GM23248 (cell line): ENCODE data around the gene GUCA2A. TPM values are rescaled to one million over a fixed set of nuclear protein-coding genes. Genes with fewer than 3 reads are reported as not detected.

ENCODE experiments used
- DNase-seq: peaks from one replicate; pipeline ENCODE4 v3.0.0-alpha.2; 2015
- H2AFZ ChIP-seq: fragments of 200-600 bp; sonication (generic); 2 replicates; pipeline ENCODE4 v1.6.1; 2016; ENCODE audit warnings: antibody characterized with exemption
- H3F3A ChIP-seq: fragments of 200-600 bp; sonication (generic); 2 replicates; pipeline ENCODE4 v1.6.1; 2016; ENCODE audit warnings: mild to moderate bottlenecking, antibody characterized with exemption, mixed run types; ENCODE audit not compliant: insufficient read depth
- H3K27ac ChIP-seq: fragments of 200-600 bp; sonication (generic); 2 replicates; pipeline ENCODE4 v1.5.1; 2016; ENCODE audit warnings: mild to moderate bottlenecking
- H3K27me3 ChIP-seq: fragments of 200-600 bp; sonication (generic); replicated peaks from 2 replicates; pipeline ENCODE4 v1.6.1; 2016; ENCODE audit warnings: mild to moderate bottlenecking; ENCODE audit not compliant: insufficient read depth
- H3K36me3 ChIP-seq: fragments of 200-600 bp; sonication (generic); 2 replicates; pipeline ENCODE4 v1.6.1; 2016; ENCODE audit warnings: low read depth, mild to moderate bottlenecking
- H3K4me1 ChIP-seq: fragments of 200-600 bp; sonication (generic); 2 replicates; pipeline ENCODE4 v1.6.1; 2016; ENCODE audit warnings: mild to moderate bottlenecking; ENCODE audit not compliant: insufficient read depth
- H3K4me2 ChIP-seq: fragments of 200-600 bp; sonication (generic); one replicate; pipeline ENCODE4 v1.6.1; 2016; ENCODE audit warnings: mild to moderate bottlenecking; ENCODE audit not compliant: unreplicated experiment
- H3K4me3 ChIP-seq: fragments of 200-600 bp; sonication (generic); 2 replicates; pipeline ENCODE4 v1.5.1; 2016; ENCODE audit warnings: mild to moderate bottlenecking
- H3K79me2 ChIP-seq: fragments of 200-600 bp; sonication (generic); 2 replicates; pipeline ENCODE4 v1.6.1; 2016; ENCODE audit warnings: mild to moderate bottlenecking; ENCODE audit not compliant: insufficient read depth
- H3K9ac ChIP-seq: fragments of 200-600 bp; sonication (generic); 2 replicates; pipeline ENCODE4 v1.6.1; 2016; ENCODE audit warnings: mild to moderate bottlenecking
- H3K9me2 ChIP-seq: fragments of 200-600 bp; sonication (generic); 2 replicates; pipeline ENCODE4 v1.6.1; 2016; ENCODE audit warnings: mixed run types, mild to moderate bottlenecking, moderate library complexity; ENCODE audit not compliant: insufficient read depth
- H3K9me3 ChIP-seq: fragments of 200-600 bp; sonication (generic); one replicate; pipeline ENCODE4 v1.6.1; 2017; ENCODE audit warnings: low read depth
- H4K20me1 ChIP-seq: fragments of 200-600 bp; sonication (generic); 2 replicates; pipeline ENCODE4 v1.6.0; 2016; ENCODE audit not compliant: insufficient read depth
- EZH2 ChIP-seq: fragments of 200-600 bp; sonication (generic); IDR thresholded peaks from 2 replicates; pipeline ENCODE4 v1.6.1; 2018; ENCODE audit warnings: antibody characterized with exemption, mild to moderate bottlenecking; ENCODE audit not compliant: insufficient read depth, poor library complexity, severe bottlenecking
- EZH2phosphoT487 ChIP-seq: fragments of 200-600 bp; sonication (generic); IDR thresholded peaks from 2 replicates; pipeline ENCODE4 v1.6.1; 2018; ENCODE audit warnings: antibody characterized with exemption, moderate library complexity, mild to moderate bottlenecking, low read depth; ENCODE audit not compliant: insufficient read depth
- WGBS, 2 experiments: methylation state at CpG; one replicate each; pipeline ENCODE4 v1.1.6; 2015 to 2017; ENCODE audit warnings: low lambda C conversion rate in 2 of 2, low coverage in 1 of 2; ENCODE audit errors: missing lambda C conversion rate in 2 of 2; 5-methylcytosine and 5-hydroxymethylcytosine counted together
- in situ Hi-C: fragments of 300-500 bp; cut with MboI; formaldehyde crosslinking; loops from 2 replicates; pipeline ENCODE4 v1.15.0; 2020
- polyA plus RNA-seq: library from polyadenylated mRNA; unstranded; fragments of >200 nt; fragmentation: Nextera tagmentation; extraction: Ambion mirVana; gene quantifications from 2 replicates; pipeline ENCODE4 v1.2.1, GENCODE V29; 2016
- total RNA-seq: library from RNA; depleted of rRNA; stranded (reverse); fragments of >200 nt; shearing (Covaris generic); gene quantifications from 2 replicates; pipeline ENCODE4 v1.2.3, GENCODE V29; 2014

GUCA2A gene
- total and polyA plus RNA-seq, 2 experiments from 2014 or later = not detected

DNA sequence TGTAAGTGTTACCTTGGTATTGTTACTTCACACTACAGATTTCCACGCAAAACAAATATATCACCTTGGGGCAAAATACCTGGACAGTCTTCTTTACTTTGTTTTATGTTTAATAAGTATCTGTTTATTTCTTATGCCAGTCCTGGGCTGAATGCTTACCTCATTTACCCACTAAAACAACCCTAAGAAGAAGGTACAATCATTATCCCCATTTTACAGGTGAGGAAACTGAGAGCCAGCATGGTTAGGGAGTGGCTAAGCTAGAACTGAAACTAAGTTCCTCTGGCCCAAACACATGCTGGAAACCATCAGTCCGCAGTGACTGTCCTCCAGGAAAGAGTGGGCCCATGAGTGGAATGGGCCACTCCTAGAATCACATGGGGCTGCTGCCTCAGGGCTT, 24.4 kb downstream of the GUCA2A start:
- Histone ChIP-seq H3K79me2 (no peaks in the 10 kb centered on the region), H3F3A (no peaks in the 10 kb centered on the region), H2AFZ (no peak overlapping the region), H4K20me1 (no peaks in the 10 kb centered on the region), H3K36me3 (no peaks in the 10 kb centered on the region), H3K9ac (no peak overlapping the region), H3K4me1 (no peaks in the 10 kb centered on the region), H3K27ac (no peak overlapping the region), H3K27me3 (peaks cover 42% of the 10 kb centered on the region), H3K9me3 (no peaks in the 10 kb centered on the region), H3K4me2 (no peak overlapping the region), H3K9me2 (no peaks in the 10 kb centered on the region), H3K4me3 (no peak overlapping the region)
- WGBS, 2 experiments = 52 to 63% methylated on average over 2 of the region's 2 CpGs
- TF ChIP-seq EZH2phosphoT487 (no peak), EZH2 (no peak)
- in situ Hi-C loops = loop anchor here (25.0 kb wide), 1 partner anchor 578 kb away; no protein-coding TSS in a partner anchor
- DNase-seq = no peak

DNA sequence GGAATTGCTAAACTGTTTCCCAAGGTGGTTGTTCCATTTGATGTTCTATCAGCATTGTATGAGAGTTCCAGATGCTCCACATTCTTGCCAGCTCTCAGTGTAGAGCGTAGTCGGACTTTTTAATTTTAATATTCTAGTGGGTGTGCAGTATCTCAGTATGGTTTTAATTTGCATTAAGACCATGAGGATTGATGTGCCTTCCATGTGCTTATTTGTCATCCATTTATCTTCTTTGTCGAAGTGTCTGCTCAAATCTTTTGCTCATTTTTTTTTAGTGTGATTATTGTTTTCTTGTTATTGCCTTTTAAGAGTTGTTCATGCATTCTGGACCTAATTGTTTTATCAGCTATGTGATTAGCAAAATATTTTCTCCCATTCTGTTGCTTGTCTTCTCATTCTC, 25.1 kb downstream of the GUCA2A start:
- no peaks in the 10 kb centered on the region for H4K20me1 ChIP-seq
- H3F3A ChIP-seq = no peaks in the 10 kb centered on the region
- TF ChIP-seq EZH2phosphoT487 = no peak
- TF ChIP-seq EZH2 = no peak
- H3K36me3 ChIP-seq = no peaks in the 10 kb centered on the region
- in situ Hi-C loops = loop anchor here (25.0 kb wide), 1 partner anchor 577 kb away; no protein-coding TSS in a partner anchor
- no peak for DNase-seq
- H3K4me2 ChIP-seq = no peak overlapping the region
- WGBS, 2 experiments = 5 to 11% methylated on average over 3 of the region's 3 CpGs
- H3K9me2 ChIP-seq = no peaks in the 10 kb centered on the region
- no peaks in the 10 kb centered on the region for H3K9me3 ChIP-seq
- peaks cover 40% of the 10 kb centered on the region for H3K27me3 ChIP-seq
- no peak overlapping the region for H3K9ac ChIP-seq
- H2AFZ ChIP-seq = no peak overlapping the region
- H3K4me3 ChIP-seq = no peak overlapping the region
- H3K79me2 ChIP-seq = no peaks in the 10 kb centered on the region
- no peaks in the 10 kb centered on the region for H3K4me1 ChIP-seq
- H3K27ac ChIP-seq = no peak overlapping the region

DNA sequence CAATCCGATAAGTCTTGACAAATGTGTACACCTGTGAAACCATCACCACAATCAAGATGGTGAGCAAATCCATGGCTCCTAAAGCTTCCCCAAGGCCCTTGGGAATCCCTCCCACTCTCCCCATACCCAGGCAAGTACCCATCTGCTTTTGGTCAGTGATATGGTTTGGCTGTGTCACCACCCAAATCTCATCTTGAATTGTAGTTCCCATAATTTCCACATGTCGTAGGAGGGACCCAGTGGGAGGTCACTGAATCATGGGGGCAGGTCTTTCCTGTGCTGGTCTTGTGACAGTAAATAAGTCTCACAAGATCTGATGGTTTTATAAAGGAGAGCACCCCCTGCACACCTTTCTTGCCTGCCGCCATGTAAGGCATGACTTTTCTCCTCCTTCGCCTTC, 26.0 kb downstream of the GUCA2A start:
- no peak overlapping the region for H3K4me3 ChIP-seq
- 83 to 86% methylated on average over 4 of the region's 4 CpGs for WGBS, 2 experiments
- no peaks in the 10 kb centered on the region for H3K4me1 ChIP-seq
- H3K9me3 ChIP-seq = no peaks in the 10 kb centered on the region
- H3F3A ChIP-seq = no peaks in the 10 kb centered on the region
- TF ChIP-seq EZH2phosphoT487 = no peak
- TF ChIP-seq EZH2 = no peak
- H4K20me1 ChIP-seq = no peaks in the 10 kb centered on the region
- in situ Hi-C loops = loop anchor here (25.0 kb wide), 1 partner anchor 576 kb away; no protein-coding TSS in a partner anchor
- no peak overlapping the region for H3K4me2 ChIP-seq
- no peak overlapping the region for H3K9ac ChIP-seq
- no peak overlapping the region for H2AFZ ChIP-seq
- no peak overlapping the region for H3K27ac ChIP-seq
- H3K79me2 ChIP-seq = no peaks in the 10 kb centered on the region
- no peaks in the 10 kb centered on the region for H3K9me2 ChIP-seq
- no peaks in the 10 kb centered on the region for H3K36me3 ChIP-seq
- H3K27me3 ChIP-seq = peaks cover 37% of the 10 kb centered on the region
- no peak for DNase-seq

DNA sequence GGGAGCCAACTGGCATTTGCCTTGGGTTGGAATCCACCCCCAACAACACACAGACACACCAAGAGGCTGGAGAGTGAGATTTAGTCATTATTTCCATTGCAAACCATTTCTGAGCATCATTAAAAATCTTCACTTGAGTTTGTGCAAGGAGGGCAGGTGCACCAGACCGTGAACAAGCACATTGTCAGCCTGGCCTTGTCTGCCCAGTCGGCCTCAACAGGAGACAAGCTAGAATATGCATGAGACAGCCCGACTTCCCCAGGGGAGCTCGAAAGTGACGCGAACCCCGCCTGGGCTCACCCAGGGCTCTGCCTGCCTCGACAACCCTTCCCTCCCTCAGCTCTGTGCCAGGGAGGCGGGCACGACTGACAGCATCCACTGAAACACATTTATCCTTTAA, 26.8 kb downstream of the GUCA2A start:
- in situ Hi-C loops = loop anchor here (25.0 kb wide), 1 partner anchor 575 kb away; no protein-coding TSS in a partner anchor
- Histone ChIP-seq H3K27me3 (peaks cover 37% of the 10 kb centered on the region), H2AFZ (no peak overlapping the region), H3K9ac (no peak overlapping the region), H3K9me2 (no peaks in the 10 kb centered on the region), H4K20me1 (no peaks in the 10 kb centered on the region), H3K4me1 (no peaks in the 10 kb centered on the region), H3K79me2 (no peaks in the 10 kb centered on the region), H3K4me2 (no peak overlapping the region), H3F3A (no peaks in the 10 kb centered on the region), H3K9me3 (no peaks in the 10 kb centered on the region), H3K36me3 (no peaks in the 10 kb centered on the region), H3K4me3 (no peak overlapping the region), H3K27ac (no peak overlapping the region)
- no peak for DNase-seq
- TF ChIP-seq EZH2phosphoT487 (no peak), EZH2 (no peak)
- WGBS, 2 experiments = 43 to 49% methylated on average over 10 of the region's 10 CpGs

DNA sequence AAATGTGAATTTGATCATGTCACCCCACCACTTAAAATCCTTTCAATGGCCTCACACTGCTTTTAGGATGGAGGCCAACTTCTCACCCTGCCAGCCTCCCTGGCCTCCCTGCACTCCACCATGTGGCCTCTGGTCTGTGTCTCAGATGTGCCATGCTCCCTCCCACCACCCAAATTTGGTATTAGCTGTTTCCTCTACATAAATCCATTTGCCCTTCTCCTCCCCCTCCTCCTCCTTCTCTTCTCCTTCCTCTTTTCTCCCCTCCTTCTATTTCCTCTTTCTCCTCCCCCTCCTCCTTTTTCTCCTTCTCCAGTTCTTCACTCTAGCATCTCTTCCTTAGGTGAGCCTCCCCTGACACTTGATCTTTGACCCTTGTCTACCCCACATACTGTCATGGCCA, 28.1 kb downstream of the GUCA2A start:
- Histone ChIP-seq H3K36me3 (no peaks in the 10 kb centered on the region), H3K9me2 (no peaks in the 10 kb centered on the region), H4K20me1 (no peaks in the 10 kb centered on the region), H3K9ac (no peak overlapping the region), H3K4me1 (no peaks in the 10 kb centered on the region), H3K27me3 (peaks cover 28% of the 10 kb centered on the region), H3K4me3 (no peak overlapping the region), H2AFZ (no peak overlapping the region), H3K79me2 (no peaks in the 10 kb centered on the region), H3K9me3 (no peaks in the 10 kb centered on the region), H3K27ac (no peak overlapping the region), H3F3A (no peaks in the 10 kb centered on the region), H3K4me2 (no peak overlapping the region)
- TF ChIP-seq EZH2phosphoT487 (no peak), EZH2 (no peak)
- in situ Hi-C loops = loop anchor here (25.0 kb wide), 1 partner anchor 574 kb away; no protein-coding TSS in a partner anchor
- DNase-seq = no peak
